ENCODE measurements around the gene HCFC2.
A peak's percentile ranks its signal among the peaks of the same experiment; 100 is the strongest.
"Not testable (repeated sequence)": the region's sequence is repeated elsewhere in the genome, so short reads cannot be mapped to it uniquely, and the experiment has no call there.

Gene HCFC2

DNA sequence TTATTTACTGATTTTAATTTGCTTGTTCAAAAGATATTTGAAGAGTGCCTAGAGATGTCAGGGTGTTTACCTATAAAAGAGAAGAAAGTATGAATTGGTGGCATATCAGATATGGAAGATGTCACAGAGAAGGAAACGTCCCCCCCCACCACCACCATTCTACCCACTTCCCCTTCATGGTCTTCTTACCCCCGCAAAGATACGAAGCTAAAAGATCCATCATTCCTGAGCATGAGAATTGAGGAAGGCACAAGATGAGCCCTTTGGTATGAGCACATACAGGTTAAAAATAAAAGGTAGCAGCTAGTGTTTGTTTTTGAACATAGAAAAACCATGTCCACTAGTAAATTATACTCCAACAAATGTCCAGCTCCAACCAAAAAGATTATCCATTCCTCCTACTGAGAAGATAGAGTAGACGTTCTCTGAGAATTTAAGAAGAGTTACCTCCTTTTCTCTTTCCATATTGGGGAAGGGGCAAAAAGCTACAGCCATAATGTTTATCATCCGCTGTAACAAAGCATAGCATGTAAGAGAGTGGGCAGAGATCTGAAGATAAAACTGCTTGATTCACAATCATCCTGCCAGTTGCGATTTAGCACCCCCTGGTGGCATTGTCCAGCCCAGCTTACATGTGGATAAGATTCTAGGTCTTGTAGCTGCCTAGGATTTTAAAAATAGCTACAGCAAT, 44.6 kb downstream of the HCFC2 start:
- TF ChIP-seq JUND (IDR thresholded peaks at IDR 0.05; ENCODE audit: low read depth) = no peak
- in situ Hi-C loops (cut with HindIII; ENCODE audit: low pct_unique_long_range_greater_than_20kb, low sequenced_read_pairs) = no loop called here

GRCh38 chr12:104109446-104110271, 45.3 kb downstream of the HCFC2 start:
- DNase-seq (ENCODE audit: low read depth in 1 of 2, low spot score in 1 of 2) = no peak
- in situ Hi-C loops (cut with HindIII; ENCODE audit: low pct_unique_long_range_greater_than_20kb, low sequenced_read_pairs) = no loop called here
- no peak for TF ChIP-seq JUND (IDR thresholded peaks at IDR 0.05; ENCODE audit: low read depth)

More for the DNA sequence above, 44.6 kb downstream of the HCFC2 start:
- DNase-seq (ENCODE audit: low read depth in 1 of 2, low spot score in 1 of 2) = peak; percentile 27 to 83

DNA sequence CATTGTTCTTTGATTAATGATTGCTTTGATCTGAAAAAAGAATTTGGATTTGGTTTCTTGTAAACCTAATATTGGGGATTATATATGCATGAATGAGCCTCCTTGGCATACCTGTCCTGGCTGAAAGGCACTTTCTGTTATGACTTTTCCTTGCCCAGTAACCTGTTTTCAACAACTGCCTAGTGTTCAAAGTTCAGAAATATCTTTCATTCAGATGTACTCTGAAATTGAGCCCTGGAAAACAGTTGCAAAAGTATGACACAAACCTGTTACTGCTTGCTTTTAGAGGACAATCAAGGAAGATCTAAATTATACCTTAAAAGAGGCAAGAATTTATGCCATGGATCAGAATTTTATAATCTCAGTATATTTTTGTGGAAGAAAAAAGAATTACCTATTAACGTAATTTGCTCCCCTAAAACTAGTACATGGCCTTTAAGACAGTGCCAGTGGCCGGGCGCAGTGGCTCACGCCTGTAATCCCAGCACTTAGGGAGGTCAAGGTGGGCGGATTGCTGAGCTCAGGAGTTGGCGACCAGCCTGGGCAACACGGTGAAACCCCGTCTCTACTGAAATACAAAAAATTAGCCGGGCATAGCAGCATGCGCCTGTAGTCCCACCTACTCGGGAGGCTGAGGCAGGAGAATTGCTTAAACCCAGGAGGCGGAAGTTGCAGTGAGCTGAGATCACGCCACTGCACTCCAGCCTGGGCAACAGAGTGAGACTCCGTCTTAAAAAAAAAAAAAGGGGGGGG, 50.7 kb downstream of the HCFC2 start:
- in situ Hi-C loops (cut with HindIII; ENCODE audit: low pct_unique_long_range_greater_than_20kb, low sequenced_read_pairs) = not testable (repeated sequence)

DNA sequence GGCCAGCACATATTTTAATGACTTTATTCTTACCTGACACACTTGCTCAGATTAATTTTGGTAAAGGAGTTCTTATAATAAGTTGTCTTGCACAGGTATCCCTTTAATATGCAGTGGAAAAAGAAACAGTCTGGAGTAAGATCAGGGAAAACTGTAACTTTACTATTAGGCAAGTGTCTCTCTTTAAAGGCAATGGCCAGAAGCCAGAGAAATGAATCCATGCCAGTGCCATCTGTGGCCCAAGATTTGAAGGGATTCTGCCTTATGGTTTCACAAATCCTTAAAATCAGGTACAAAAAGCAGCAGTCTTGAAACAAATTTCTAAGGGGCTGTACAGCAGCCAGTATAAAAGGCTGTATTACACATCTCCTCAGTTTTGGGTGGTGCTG, 51.2 kb downstream of the HCFC2 start:
- TF ChIP-seq JUND (IDR thresholded peaks at IDR 0.05; ENCODE audit: low read depth) = no peak
- in situ Hi-C loops (cut with HindIII; ENCODE audit: low pct_unique_long_range_greater_than_20kb, low sequenced_read_pairs) = no loop called here
- DNase-seq (ENCODE audit: low read depth in 1 of 2, low spot score in 1 of 2) = no peak

More for the DNA sequence above, 50.7 kb downstream of the HCFC2 start:
- not testable (repeated sequence) for DNase-seq (ENCODE audit: low read depth in 1 of 2, low spot score in 1 of 2)

- in situ Hi-C loops (cut with HindIII; ENCODE audit: low pct_unique_long_range_greater_than_20kb, low sequenced_read_pairs) = no loop called here
- no peak for DNase-seq (ENCODE audit: low read depth in 1 of 2, low spot score in 1 of 2)
- TF ChIP-seq JUND (IDR thresholded peaks at IDR 0.05; ENCODE audit: low read depth) = no peak
Measured at GRCh38 chr12:104121001-104121400, 56.7 kb downstream of the HCFC2 start.

DNA sequence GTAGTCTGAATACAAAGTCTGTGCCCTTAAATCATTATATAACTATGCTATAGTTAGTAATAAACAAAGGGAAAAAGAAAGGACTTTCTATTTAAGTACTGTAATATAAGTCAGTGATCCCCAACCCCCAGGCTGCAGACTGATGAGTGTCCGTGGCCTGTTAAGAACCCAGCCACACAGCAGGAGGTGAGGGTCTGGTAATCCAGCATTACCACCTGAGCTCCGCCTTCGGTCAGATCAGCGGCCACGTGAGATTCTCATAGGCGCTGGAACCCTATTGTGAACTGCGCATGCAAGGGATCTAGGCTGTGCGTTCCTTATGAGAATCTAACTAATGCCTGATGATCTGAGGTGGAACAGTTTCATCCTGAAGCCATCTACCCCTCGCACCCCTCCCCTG, 58.0 kb downstream of the HCFC2 start:
- in situ Hi-C loops (cut with HindIII; ENCODE audit: low pct_unique_long_range_greater_than_20kb, low sequenced_read_pairs) = no loop called here
- TF ChIP-seq JUND (IDR thresholded peaks at IDR 0.05; ENCODE audit: low read depth) = no peak
- no peak for DNase-seq (ENCODE audit: low read depth in 1 of 2, low spot score in 1 of 2)

DNA sequence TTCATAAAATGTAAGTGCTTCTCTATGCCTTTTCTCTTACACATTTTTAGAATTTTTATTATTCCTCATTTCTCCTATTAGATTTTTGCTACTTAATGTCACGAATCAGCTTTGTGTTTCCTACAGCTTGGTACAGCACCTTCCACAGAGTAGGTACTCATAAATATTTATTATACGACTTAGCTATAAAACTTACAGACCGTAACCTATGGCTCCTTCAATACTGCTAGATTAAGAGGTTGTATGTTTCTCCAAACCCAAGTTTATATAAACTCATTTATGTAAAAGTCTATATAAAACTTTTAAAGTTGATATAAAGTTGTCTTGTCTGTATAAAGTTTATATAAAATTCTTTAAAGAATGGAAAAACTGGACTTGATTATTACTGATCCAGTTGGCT, 62.2 kb downstream of the HCFC2 start:
- in situ Hi-C loops (cut with HindIII; ENCODE audit: low pct_unique_long_range_greater_than_20kb, low sequenced_read_pairs) = no loop called here
- no peak for TF ChIP-seq JUND (IDR thresholded peaks at IDR 0.05; ENCODE audit: low read depth)
- DNase-seq (ENCODE audit: low read depth in 1 of 2, low spot score in 1 of 2) = no peak

DNA sequence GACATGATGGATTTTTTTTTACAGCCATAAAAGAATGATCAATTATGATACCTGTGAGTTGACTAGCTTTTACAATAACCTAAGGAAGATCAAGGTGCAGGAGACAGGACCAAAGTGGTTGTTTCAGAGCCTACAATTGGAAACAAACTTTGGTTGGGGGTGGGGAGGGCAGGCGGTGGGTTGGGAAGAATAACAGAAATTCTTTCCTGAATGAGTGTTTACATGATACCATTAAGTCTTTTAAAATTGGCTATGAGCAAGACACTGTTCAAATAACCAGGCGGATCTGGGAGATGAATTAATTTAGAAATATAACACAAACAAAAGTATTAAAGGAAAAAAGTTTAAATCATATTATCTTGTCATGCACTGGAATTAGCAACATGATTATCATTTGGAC, 66.4 kb downstream of the HCFC2 start:
- DNase-seq (ENCODE audit: low read depth in 1 of 2, low spot score in 1 of 2) = no peak
- in situ Hi-C loops (cut with HindIII; ENCODE audit: low pct_unique_long_range_greater_than_20kb, low sequenced_read_pairs) = no loop called here
- TF ChIP-seq JUND (IDR thresholded peaks at IDR 0.05; ENCODE audit: low read depth) = no peak

- no peak for TF ChIP-seq JUND (IDR thresholded peaks at IDR 0.05; ENCODE audit: low read depth)
- peak in 1 of 2 experiments; percentile 54 for DNase-seq (ENCODE audit: low read depth in 1 of 2, low spot score in 1 of 2)
- in situ Hi-C loops (cut with HindIII; ENCODE audit: low pct_unique_long_range_greater_than_20kb, low sequenced_read_pairs) = no loop called here
Measured at GRCh38 chr12:104131609-104132008, 67.3 kb downstream of the HCFC2 start.

DNA sequence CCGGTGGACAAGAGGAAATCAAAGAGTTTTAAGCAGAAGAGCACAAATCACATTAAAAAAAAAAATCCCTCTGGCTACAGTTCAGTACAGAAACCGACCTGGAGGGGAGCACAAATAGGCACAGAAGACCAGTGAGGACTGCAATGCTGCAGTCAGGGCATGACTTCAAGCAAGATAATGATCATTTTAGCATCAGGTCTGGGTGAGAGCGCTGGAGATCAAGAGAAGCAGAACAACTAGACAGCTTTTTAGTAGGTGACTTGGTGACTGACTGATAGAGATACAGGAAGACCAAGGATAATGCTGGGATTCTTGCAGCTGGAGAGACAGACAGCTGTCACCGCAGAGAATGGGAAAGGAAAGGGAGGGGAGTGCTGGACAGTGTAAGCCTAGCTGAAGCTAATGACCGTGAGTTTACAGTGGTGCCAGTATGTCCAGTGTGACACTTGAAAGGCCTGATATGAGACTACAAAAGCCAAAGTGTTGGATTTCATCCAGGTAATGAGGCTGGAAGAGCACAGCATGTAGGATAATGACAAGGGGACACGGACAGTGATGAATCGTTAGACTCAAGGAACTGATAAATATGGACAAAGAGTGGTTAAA, 68.1 kb downstream of the HCFC2 start:
- TF ChIP-seq JUND (IDR thresholded peaks at IDR 0.05; ENCODE audit: low read depth) = no peak
- in situ Hi-C loops (cut with HindIII; ENCODE audit: low pct_unique_long_range_greater_than_20kb, low sequenced_read_pairs) = no loop called here
- DNase-seq (ENCODE audit: low read depth in 1 of 2, low spot score in 1 of 2) = no peak

DNA sequence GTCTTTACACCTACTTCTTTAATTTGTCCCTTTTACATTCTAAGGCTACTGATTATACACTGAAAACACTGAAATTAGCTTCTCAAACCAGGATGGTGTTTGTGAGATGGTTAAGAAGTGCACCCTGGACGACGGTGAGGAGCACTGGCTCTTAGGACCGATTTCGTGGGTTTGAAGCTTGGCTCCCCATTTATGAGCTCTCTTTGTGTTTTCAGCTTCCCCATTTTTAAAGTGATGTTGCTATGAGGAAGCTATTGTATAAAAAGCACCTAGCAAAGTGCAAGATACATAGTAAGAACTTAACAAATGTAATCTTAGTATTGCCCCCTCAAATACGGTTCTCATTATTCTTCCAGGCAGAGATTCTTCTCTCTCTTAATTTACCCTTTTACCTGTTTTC, 69.0 kb downstream of the HCFC2 start:
- DNase-seq (ENCODE audit: low read depth in 1 of 2, low spot score in 1 of 2) = no peak
- no peak for TF ChIP-seq JUND (IDR thresholded peaks at IDR 0.05; ENCODE audit: low read depth)
- in situ Hi-C loops (cut with HindIII; ENCODE audit: low pct_unique_long_range_greater_than_20kb, low sequenced_read_pairs) = no loop called here

- DNase-seq (ENCODE audit: low read depth in 1 of 2, low spot score in 1 of 2) = no peak
- TF ChIP-seq JUND (IDR thresholded peaks at IDR 0.05; ENCODE audit: low read depth) = no peak
- in situ Hi-C loops (cut with HindIII; ENCODE audit: low pct_unique_long_range_greater_than_20kb, low sequenced_read_pairs) = no loop called here
Measured at GRCh38 chr12:104133866-104134265, 69.5 kb downstream of the HCFC2 start.
